GM12865 (cell line): ENCODE results near the gene AADAC.
"Not testable (repeated sequence)": the region's sequence is repeated elsewhere in the genome, so short reads cannot be mapped to it uniquely, and the experiment has no call there.

ENCODE experiments used
- DNase-seq: peaks from one replicate; pipeline ENCODE4 v3.0.0; 2010; ENCODE audit warnings: low read depth
- H3K4me3 ChIP-seq: 2 replicates; pipeline ENCODE4 v1.5.1; 2011; ENCODE audit warnings: mild to moderate bottlenecking, low read depth, low read length, control low read depth
- TF ChIP-seq, protein P1 (sequence below): IDR thresholded peaks from 2 replicates; pipeline ENCODE4 v1.5.1; 2011; ENCODE audit warnings: low read length, control low read depth, low read depth, inconsistent platforms; ENCODE audit not compliant: insufficient read depth; ENCODE audit errors: missing control alignments

The AADAC gene

GRCh38 chr3:151813799-151814198 lies at the start of gene AADAC:
Gene AADAC, plus strand, starts transcription at chr3:151814116. Its CDS starts 47 bp downstream, at chr3:151814163.
- TF ChIP-seq, protein P1, sequence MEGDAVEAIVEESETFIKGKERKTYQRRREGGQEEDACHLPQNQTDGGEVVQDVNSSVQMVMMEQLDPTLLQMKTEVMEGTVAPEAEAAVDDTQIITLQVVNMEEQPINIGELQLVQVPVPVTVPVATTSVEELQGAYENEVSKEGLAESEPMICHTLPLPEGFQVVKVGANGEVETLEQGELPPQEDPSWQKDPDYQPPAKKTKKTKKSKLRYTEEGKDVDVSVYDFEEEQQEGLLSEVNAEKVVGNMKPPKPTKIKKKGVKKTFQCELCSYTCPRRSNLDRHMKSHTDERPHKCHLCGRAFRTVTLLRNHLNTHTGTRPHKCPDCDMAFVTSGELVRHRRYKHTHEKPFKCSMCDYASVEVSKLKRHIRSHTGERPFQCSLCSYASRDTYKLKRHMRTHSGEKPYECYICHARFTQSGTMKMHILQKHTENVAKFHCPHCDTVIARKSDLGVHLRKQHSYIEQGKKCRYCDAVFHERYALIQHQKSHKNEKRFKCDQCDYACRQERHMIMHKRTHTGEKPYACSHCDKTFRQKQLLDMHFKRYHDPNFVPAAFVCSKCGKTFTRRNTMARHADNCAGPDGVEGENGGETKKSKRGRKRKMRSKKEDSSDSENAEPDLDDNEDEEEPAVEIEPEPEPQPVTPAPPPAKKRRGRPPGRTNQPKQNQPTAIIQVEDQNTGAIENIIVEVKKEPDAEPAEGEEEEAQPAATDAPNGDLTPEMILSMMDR, result no peak
- H3K4me3 ChIP-seq, result no peak within 1 kb of the TSS
- no peak for DNase-seq

DNA sequence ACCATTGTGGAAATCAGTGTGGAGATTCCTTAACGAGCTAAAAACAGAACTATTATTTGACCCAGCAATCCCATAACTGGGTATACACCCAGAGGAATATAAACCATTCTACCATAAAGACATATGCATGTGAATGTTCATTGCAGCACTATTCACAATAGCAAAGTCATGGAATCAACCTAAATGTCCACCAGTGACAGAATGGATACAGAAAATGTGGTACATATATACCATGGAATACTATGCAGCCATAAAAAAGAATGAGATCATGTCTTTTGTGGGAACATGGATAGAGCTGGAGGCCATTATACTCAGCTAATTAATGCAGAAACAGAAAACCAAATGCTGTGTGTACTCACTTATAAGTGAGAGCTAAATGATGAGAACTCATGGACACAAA lies 49.2 kb upstream of the AADAC start:
- H3K4me3 ChIP-seq, DNase-seq: not testable (repeated sequence)

- TF ChIP-seq, protein P1, result no peak
- H3K4me3 ChIP-seq, result no peak overlapping the region
- DNase-seq, result no peak
Measured at GRCh38 chr3:151765685-151766084, 48.2 kb upstream of the AADAC start.

GRCh38 chr3:151766454-151766853 lies 47.5 kb upstream of the AADAC start:
- no peak for DNase-seq
- no peak overlapping the region for H3K4me3 ChIP-seq
- TF ChIP-seq, protein P1, result no peak

DNA sequence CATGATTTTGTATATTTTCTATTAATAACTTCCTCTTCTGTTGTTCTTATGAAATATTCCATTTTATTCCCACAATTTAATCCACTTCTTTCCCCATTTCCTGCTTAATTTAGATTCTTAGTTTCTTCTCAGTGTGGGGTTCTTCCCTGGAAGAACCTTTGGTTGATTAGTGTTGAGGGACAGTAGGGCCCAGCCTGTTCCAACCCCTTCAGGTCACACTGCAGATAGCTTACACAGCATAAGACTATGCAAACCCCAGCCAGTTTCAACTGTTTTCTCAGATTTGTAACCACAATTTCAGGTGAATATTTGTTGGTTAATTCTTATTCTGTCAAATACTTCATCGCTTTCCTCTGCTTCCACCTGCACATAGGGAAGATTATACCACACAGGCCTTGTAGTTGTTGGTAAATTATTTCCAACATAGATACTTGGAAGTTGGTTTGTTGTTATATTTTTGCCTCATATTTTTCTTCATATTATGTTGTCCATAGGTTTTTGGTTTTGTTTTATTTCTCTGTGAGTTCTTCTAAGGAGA lies 45.5 kb upstream of the AADAC start:
- no peak overlapping the region for H3K4me3 ChIP-seq
- no peak for DNase-seq
- TF ChIP-seq, protein P1, result no peak

DNA sequence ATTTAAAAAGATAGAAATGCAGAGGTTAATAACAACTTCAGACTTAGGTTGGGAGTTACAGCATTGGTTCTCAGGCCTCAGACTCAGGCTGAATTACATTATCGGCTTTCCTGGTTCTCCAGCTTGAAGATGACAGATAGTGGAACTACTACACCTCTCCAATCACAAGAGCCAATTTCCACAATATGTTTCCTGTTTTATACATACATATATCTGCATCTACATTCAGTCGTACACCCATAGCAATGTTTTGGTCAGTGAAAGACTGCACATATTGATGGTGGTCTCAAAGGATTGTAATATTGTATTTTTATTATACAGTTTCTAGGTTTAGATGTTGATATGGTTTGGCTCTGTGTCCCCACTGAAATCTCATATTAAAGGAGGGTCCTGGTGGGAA lies 44.7 kb upstream of the AADAC start:
- TF ChIP-seq, protein P1, result no peak
- H3K4me3 ChIP-seq, result no peak overlapping the region
- DNase-seq, result no peak

DNA sequence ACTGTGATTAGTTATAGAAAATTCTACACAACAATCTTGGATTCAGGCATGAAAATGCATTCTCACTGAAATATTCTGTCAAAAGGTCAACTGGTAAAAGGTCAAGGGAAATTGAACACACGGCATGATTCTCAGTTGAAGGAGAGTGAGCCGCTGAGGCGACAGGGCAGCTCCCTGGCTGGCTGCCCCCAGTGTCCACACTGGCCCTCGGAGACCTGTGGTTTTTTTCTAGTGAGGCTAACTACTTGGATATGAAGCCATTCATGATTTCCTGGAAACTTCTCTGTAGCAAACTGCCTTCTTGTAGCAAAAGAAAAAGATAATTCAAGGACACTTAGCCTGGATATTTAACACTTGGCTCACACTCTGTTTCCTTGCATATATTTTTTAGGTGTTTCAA lies 43.0 kb upstream of the AADAC start:
- TF ChIP-seq, protein P1, result no peak
- no peak overlapping the region for H3K4me3 ChIP-seq
- no peak for DNase-seq
